ENCODE results near the gene PDE4B.

DNA sequence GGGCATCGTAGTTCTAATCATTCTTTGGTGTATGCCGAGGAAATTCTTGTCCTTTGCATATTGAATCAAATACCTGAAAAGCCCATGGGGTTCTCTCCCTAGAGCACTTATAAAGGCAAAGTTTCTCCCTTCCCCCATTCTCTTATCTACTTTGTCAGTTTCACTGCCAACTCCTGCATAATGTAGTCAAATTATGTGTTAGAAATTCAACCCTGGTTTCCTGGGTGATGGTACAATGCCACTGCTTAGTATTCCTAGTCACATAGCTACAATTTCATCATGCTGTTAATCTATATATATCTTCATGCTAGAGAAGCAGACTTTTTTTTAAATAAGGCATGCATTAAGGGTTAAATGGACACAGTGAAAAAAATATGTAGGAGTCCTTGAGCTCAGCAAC is 119.0 kb downstream of the PDE4B start:
- TF ChIP-seq GTF2F1 (IDR thresholded peaks at IDR 0.05; ENCODE audit: low read length), result no peak
- TF ChIP-seq, protein P1, sequence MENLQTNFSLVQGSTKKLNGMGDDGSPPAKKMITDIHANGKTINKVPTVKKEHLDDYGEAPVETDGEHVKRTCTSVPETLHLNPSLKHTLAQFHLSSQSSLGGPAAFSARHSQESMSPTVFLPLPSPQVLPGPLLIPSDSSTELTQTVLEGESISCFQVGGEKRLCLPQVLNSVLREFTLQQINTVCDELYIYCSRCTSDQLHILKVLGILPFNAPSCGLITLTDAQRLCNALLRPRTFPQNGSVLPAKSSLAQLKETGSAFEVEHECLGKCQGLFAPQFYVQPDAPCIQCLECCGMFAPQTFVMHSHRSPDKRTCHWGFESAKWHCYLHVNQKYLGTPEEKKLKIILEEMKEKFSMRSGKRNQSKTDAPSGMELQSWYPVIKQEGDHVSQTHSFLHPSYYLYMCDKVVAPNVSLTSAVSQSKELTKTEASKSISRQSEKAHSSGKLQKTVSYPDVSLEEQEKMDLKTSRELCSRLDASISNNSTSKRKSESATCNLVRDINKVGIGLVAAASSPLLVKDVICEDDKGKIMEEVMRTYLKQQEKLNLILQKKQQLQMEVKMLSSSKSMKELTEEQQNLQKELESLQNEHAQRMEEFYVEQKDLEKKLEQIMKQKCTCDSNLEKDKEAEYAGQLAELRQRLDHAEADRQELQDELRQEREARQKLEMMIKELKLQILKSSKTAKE (CRISPR knock-in tag; IDR thresholded peaks at IDR 0.05; ENCODE audit: borderline replicate concordance), result no peak
- TF ChIP-seq, protein P2, sequence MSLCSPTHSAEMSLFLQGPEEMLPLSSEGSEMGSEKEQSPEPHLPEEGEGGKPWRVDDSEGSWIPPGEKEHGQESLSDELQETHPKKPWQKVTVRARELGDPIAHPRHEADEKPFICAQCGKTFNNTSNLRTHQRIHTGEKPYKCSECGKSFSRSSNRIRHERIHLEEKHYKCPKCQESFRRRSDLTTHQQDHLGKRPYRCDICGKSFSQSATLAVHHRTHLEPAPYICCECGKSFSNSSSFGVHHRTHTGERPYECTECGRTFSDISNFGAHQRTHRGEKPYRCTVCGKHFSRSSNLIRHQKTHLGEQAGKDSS (CRISPR knock-in tag; IDR thresholded peaks at IDR 0.05; ENCODE audit: borderline replicate concordance, low read depth), result no peak
- TF ChIP-seq KLF12 (CRISPR knock-in tag; IDR thresholded peaks at IDR 0.05; ENCODE audit: borderline replicate concordance), result no peak
- TF ChIP-seq, protein P3, sequence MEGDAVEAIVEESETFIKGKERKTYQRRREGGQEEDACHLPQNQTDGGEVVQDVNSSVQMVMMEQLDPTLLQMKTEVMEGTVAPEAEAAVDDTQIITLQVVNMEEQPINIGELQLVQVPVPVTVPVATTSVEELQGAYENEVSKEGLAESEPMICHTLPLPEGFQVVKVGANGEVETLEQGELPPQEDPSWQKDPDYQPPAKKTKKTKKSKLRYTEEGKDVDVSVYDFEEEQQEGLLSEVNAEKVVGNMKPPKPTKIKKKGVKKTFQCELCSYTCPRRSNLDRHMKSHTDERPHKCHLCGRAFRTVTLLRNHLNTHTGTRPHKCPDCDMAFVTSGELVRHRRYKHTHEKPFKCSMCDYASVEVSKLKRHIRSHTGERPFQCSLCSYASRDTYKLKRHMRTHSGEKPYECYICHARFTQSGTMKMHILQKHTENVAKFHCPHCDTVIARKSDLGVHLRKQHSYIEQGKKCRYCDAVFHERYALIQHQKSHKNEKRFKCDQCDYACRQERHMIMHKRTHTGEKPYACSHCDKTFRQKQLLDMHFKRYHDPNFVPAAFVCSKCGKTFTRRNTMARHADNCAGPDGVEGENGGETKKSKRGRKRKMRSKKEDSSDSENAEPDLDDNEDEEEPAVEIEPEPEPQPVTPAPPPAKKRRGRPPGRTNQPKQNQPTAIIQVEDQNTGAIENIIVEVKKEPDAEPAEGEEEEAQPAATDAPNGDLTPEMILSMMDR (CRISPR knock-in tag; IDR thresholded peaks at IDR 0.05), result no peak
- no peak for TF ChIP-seq RAD21 (CRISPR knock-in tag; IDR thresholded peaks at IDR 0.05)
- no peak for TF ChIP-seq CHD4 (IDR thresholded peaks at IDR 0.05; ENCODE audit: borderline replicate concordance, low read length)
- TF ChIP-seq SRSF9 (IDR thresholded peaks at IDR 0.05; ENCODE audit: borderline replicate concordance, insufficient read depth, low read depth, low read length, poor library complexity, severe bottlenecking), result no peak

All from HepG2 (cell line).